ENCODE data around the gene PDZD2. TPM values are rescaled to one million over a fixed set of nuclear protein-coding genes. Genes with fewer than 3 reads are reported as not detected.

PDZD2 gene
- total RNA-seq, 4 donors from 2014 or later: 6.2 to 21.4 (median 11.8) TPM

DNA sequence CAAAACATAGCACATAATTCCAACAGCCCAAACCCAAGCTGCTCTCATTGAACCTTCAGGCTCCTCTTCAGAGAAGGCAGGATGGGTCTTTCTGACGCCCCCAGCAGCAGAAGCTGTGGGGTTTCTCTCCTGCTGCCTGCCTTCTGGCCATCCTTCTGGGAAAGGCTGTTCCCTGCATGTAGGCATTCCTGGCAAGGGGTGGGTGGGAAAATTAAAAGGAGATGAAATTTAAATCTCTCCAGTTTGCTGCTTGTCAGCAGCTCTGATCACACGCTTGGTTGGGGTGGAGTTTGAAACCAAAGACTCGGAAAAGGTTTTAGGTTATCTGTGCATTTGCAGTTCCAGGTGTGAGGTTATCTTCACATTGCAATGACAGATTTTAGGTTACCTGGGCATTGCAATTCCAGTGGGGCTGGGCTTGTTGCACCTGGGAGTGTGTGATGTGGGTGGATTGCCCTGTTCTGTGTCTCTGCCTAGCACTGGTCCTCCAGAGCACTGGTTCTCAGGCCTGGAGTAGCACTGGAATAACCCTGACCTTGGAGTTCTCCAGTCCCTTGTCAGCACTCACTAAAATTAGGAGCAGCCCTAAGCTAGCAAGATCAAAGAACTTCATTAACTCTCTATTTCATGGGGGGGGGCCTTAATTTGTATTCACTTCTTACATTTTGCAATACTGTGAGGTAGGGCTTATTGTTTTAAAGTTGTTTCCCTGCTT lies 109.7 kb downstream of the PDZD2 start:
- H3K27ac ChIP-seq: no peak overlapping the region
- no peak for TF ChIP-seq POLR2A (IDR thresholded peaks at IDR 0.05)
- TF ChIP-seq, protein P1, sequence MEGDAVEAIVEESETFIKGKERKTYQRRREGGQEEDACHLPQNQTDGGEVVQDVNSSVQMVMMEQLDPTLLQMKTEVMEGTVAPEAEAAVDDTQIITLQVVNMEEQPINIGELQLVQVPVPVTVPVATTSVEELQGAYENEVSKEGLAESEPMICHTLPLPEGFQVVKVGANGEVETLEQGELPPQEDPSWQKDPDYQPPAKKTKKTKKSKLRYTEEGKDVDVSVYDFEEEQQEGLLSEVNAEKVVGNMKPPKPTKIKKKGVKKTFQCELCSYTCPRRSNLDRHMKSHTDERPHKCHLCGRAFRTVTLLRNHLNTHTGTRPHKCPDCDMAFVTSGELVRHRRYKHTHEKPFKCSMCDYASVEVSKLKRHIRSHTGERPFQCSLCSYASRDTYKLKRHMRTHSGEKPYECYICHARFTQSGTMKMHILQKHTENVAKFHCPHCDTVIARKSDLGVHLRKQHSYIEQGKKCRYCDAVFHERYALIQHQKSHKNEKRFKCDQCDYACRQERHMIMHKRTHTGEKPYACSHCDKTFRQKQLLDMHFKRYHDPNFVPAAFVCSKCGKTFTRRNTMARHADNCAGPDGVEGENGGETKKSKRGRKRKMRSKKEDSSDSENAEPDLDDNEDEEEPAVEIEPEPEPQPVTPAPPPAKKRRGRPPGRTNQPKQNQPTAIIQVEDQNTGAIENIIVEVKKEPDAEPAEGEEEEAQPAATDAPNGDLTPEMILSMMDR (IDR thresholded peaks at IDR 0.05): no peak
- no peaks in the 10 kb centered on the region for H3K36me3 ChIP-seq
- H3K27me3 ChIP-seq: no peaks in the 10 kb centered on the region
- intact Hi-C loops (cut with DNase I; ENCODE audit: low total_unique reads): no loop called here
- H3K4me3 ChIP-seq: no peak overlapping the region
- DNase-seq: no peak
- H3K9me3 ChIP-seq: no peaks in the 10 kb centered on the region
- H3K4me1 ChIP-seq: no peaks in the 10 kb centered on the region

DNA sequence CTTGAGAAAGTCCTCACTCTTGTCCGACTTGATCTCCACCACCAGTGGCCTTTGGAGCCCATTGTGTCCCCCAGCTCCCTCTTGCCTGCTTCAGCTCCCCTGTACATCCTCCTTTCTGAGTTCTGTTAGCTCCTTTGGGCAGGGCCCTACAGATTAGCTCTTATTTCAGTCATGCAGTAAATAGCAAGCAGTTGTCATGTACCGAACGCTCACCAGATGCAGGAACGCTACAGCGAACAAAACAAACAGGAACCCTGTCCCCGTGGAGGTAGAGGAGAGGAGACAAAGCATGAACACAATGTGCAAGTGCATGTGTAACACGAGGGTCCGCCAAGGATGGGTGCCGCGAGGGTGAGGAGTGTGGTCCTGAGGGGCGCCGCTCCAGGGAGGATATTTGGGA lies 111.3 kb downstream of the PDZD2 start:
- no peak for DNase-seq

GRCh38 chr5:31751610-31752009 lies 112.7 kb downstream of the PDZD2 start:
- intact Hi-C loops (cut with DNase I; ENCODE audit: low total_unique reads): no loop called here
- TF ChIP-seq POLR2A (IDR thresholded peaks at IDR 0.05): no peak
- TF ChIP-seq, protein P1 (IDR thresholded peaks at IDR 0.05): no peak

More for the DNA sequence above, 111.3 kb downstream of the PDZD2 start:
- TF ChIP-seq, protein P1 (IDR thresholded peaks at IDR 0.05): no peak
- no peak for TF ChIP-seq POLR2A (IDR thresholded peaks at IDR 0.05)
- Histone ChIP-seq H3K4me1 (no peaks in the 10 kb centered on the region), H3K27ac (no peak overlapping the region), H3K36me3 (no peaks in the 10 kb centered on the region), H3K9me3 (no peaks in the 10 kb centered on the region), H3K27me3 (no peaks in the 10 kb centered on the region), H3K4me3 (no peak overlapping the region)
- intact Hi-C loops (cut with DNase I; ENCODE audit: low total_unique reads): no loop called here

GRCh38 chr5:31753700-31754357 lies 114.9 kb downstream of the PDZD2 start:
- H3K27ac ChIP-seq: no peak overlapping the region
- TF ChIP-seq, protein P1 (IDR thresholded peaks at IDR 0.05): no peak
- TF ChIP-seq POLR2A (IDR thresholded peaks at IDR 0.05): no peak
- intact Hi-C loops (cut with DNase I; ENCODE audit: low total_unique reads): no loop called here
- H3K27me3 ChIP-seq: no peaks in the 10 kb centered on the region
- no peak overlapping the region for H3K4me3 ChIP-seq
- H3K4me1 ChIP-seq: no peaks in the 10 kb centered on the region
- H3K36me3 ChIP-seq: no peaks in the 10 kb centered on the region
- no peaks in the 10 kb centered on the region for H3K9me3 ChIP-seq
- DNase-seq: no peak

More at GRCh38 chr5:31751610-31752009, 112.7 kb downstream of the PDZD2 start:
- Histone ChIP-seq H3K4me3 (no peak overlapping the region), H3K27ac (no peak overlapping the region), H3K36me3 (no peaks in the 10 kb centered on the region), H3K27me3 (no peaks in the 10 kb centered on the region), H3K4me1 (no peaks in the 10 kb centered on the region), H3K9me3 (no peaks in the 10 kb centered on the region)
- no peak for DNase-seq

DNA sequence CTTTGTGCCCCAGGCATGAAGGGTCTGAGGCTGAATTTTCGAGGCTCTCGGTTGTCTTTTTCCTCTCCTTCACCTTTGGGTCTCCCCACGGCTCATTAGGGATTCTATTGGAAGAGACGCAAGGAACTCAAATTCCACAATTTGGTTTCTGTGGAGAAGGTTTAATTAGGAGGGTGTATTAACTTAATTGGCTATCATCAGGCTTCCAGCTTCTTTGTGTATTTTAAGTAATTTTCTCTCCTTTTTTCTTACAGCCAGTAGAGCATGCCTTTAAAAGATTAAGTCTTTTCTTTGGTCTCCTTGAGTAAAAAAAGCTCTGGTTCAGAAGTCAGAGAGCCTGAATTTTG lies 115.4 kb downstream of the PDZD2 start:
- no peak overlapping the region for H3K4me3 ChIP-seq
- no peak for TF ChIP-seq POLR2A (IDR thresholded peaks at IDR 0.05)
- TF ChIP-seq, protein P1 (IDR thresholded peaks at IDR 0.05): no peak

More for the DNA sequence above, 115.4 kb downstream of the PDZD2 start:
- no peaks in the 10 kb centered on the region for H3K4me1 ChIP-seq
- H3K9me3 ChIP-seq: no peaks in the 10 kb centered on the region
- H3K27me3 ChIP-seq: no peaks in the 10 kb centered on the region
- no peak overlapping the region for H3K27ac ChIP-seq
- H3K36me3 ChIP-seq: no peaks in the 10 kb centered on the region
- intact Hi-C loops (cut with DNase I; ENCODE audit: low total_unique reads): no loop called here
- DNase-seq: no peak
